RWPE2 (cell line): ENCODE results near the gene CRP.

ENCODE experiments used
- ATAC-seq: fragments of 200-7000 bp; cut with Tn5 transposase; 3 replicates; pipeline ENCODE4 v1.9.1; 2021; ENCODE audit warnings: low read depth
- DNase-seq: peaks from one replicate; pipeline ENCODE4 v3.0.0-alpha.2; 2020; ENCODE audit warnings: low spot score
- H3K27ac ChIP-seq: fragments of 450-650 bp; 2 replicates; pipeline ENCODE4 v1.5.1; 2017; ENCODE audit warnings: mild to moderate bottlenecking; ENCODE audit not compliant: poor library complexity, severe bottlenecking
- H3K27me3 ChIP-seq: fragments of 250-450 bp; sonication (Bioruptor Pico); 2 replicates; pipeline ENCODE4 v1.5.1; 2021; ENCODE audit warnings: mild to moderate bottlenecking, moderate library complexity; ENCODE audit not compliant: insufficient read depth, poor library complexity, severe bottlenecking
- H3K36me3 ChIP-seq: fragments of 250-450 bp; sonication (Bioruptor Pico); 2 replicates; pipeline ENCODE4 v1.5.1; 2020; ENCODE audit warnings: low read depth, mild to moderate bottlenecking, moderate library complexity
- H3K4me1 ChIP-seq: fragments of 250-450 bp; sonication (Bioruptor Pico); 2 replicates; pipeline ENCODE4 v1.5.1; 2021; ENCODE audit warnings: mild to moderate bottlenecking, moderate library complexity; ENCODE audit not compliant: insufficient read depth, poor library complexity, severe bottlenecking
- H3K4me3 ChIP-seq: fragments of 250-450 bp; sonication (Bioruptor Pico); 2 replicates; pipeline ENCODE4 v1.5.1; 2021; ENCODE audit warnings: mild to moderate bottlenecking, moderate library complexity; ENCODE audit not compliant: severe bottlenecking
- H3K9me3 ChIP-seq: fragments of 250-450 bp; sonication (Bioruptor Pico); 2 replicates; pipeline ENCODE4 v1.5.1; 2021; ENCODE audit warnings: mild to moderate bottlenecking, moderate library complexity; ENCODE audit not compliant: severe bottlenecking
- CTCF ChIP-seq: fragments of 450-650 bp; IDR thresholded peaks from one replicate; pipeline ENCODE4 v1.5.1; 2017; ENCODE audit warnings: mild to moderate bottlenecking, moderate library complexity; ENCODE audit not compliant: poor library complexity, severe bottlenecking

CRP gene

GRCh38 chr1:159752135-159752580, 37.8 kb upstream of the CRP start:
- DNase-seq (peak; percentile 77), ATAC-seq (peak; percentile 74)
- no peak for TF ChIP-seq CTCF
- H3K9me3 ChIP-seq, result no peaks in the 10 kb centered on the region
- H3K36me3 ChIP-seq, result no peaks in the 10 kb centered on the region
- peak overlapping the region; percentile 41 for H3K27ac ChIP-seq
- no peaks in the 10 kb centered on the region for H3K27me3 ChIP-seq
- H3K4me3 ChIP-seq, result no peak overlapping the region
- peaks cover 5% of the 10 kb centered on the region for H3K4me1 ChIP-seq

GRCh38 chr1:159751031-159751430, 36.6 kb upstream of the CRP start:
- no peak for DNase-seq
- H3K27ac ChIP-seq, result no peak overlapping the region
- H3K27me3 ChIP-seq, result no peaks in the 10 kb centered on the region
- H3K4me1 ChIP-seq, result peaks cover 5% of the 10 kb centered on the region
- no peak for ATAC-seq
- H3K9me3 ChIP-seq, result no peaks in the 10 kb centered on the region
- no peak overlapping the region for H3K4me3 ChIP-seq
- no peaks in the 10 kb centered on the region for H3K36me3 ChIP-seq
- no peak for TF ChIP-seq CTCF

- Histone ChIP-seq H3K4me1 (peaks cover 5% of the 10 kb centered on the region), H3K9me3 (no peaks in the 10 kb centered on the region), H3K27ac (no peak overlapping the region), H3K27me3 (no peaks in the 10 kb centered on the region), H3K4me3 (no peak overlapping the region), H3K36me3 (no peaks in the 10 kb centered on the region)
- DNase-seq (no peak), ATAC-seq (no peak)
- no peak for TF ChIP-seq CTCF
These were observed 36.2 kb upstream of the CRP start for GRCh38 chr1:159750621-159751020.

- Histone ChIP-seq H3K27me3 (no peaks in the 10 kb centered on the region), H3K36me3 (no peaks in the 10 kb centered on the region), H3K4me3 (no peak overlapping the region), H3K4me1 (peaks cover 5% of the 10 kb centered on the region), H3K27ac (no peak overlapping the region), H3K9me3 (no peaks in the 10 kb centered on the region)
- DNase-seq, result no peak
- no peak for ATAC-seq
- TF ChIP-seq CTCF, result no peak
These were observed 35.2 kb upstream of the CRP start for GRCh38 chr1:159749630-159750029.

GRCh38 chr1:159748370-159748769, 34.0 kb upstream of the CRP start:
- H3K4me1 ChIP-seq, result peaks cover 5% of the 10 kb centered on the region
- no peak for DNase-seq
- no peak for TF ChIP-seq CTCF
- H3K36me3 ChIP-seq, result no peaks in the 10 kb centered on the region
- no peaks in the 10 kb centered on the region for H3K27me3 ChIP-seq
- ATAC-seq, result no peak
- H3K4me3 ChIP-seq, result no peak overlapping the region
- no peak overlapping the region for H3K27ac ChIP-seq
- H3K9me3 ChIP-seq, result no peaks in the 10 kb centered on the region
